ENCODE measurements around the gene E2F4.

The E2F4 gene

GRCh38 chr16:67238806-67239470, 47.0 kb downstream of the E2F4 start:
- DNase-seq = no peak

GRCh38 chr16:67240506-67240905, 48.6 kb downstream of the E2F4 start:
- DNase-seq = no peak

- no peak for DNase-seq
Measured at GRCh38 chr16:67241008-67241900, 49.3 kb downstream of the E2F4 start.

GRCh38 chr16:67242138-67242730, 50.3 kb downstream of the E2F4 start:
- no peak for DNase-seq

- DNase-seq = no peak
Measured at GRCh38 chr16:67243481-67243880, 51.5 kb downstream of the E2F4 start.

- peak; percentile 73 to 78 for DNase-seq
Measured at GRCh38 chr16:67244387-67245185, 52.6 kb downstream of the E2F4 start.

GRCh38 chr16:67245186-67245585, 53.2 kb downstream of the E2F4 start:
- DNase-seq = no peak

GRCh38 chr16:67245674-67246080, 53.7 kb downstream of the E2F4 start:
- no peak for DNase-seq

GRCh38 chr16:67246081-67246755, 54.3 kb downstream of the E2F4 start:
- DNase-seq = no peak

- peak; percentile 32 to 44 for DNase-seq
Measured at GRCh38 chr16:67246756-67247191, 54.8 kb downstream of the E2F4 start.

- DNase-seq = peak; percentile 93
Measured at GRCh38 chr16:67247192-67248072, 55.5 kb downstream of the E2F4 start, which contains the start of gene FHOD1. Gene FHOD1 (minus strand): TSS chr16:67247481. CDS start chr16:67247410, 71 bp downstream.

GRCh38 chr16:67248073-67248400, 56.1 kb downstream of the E2F4 start:
- no peak for DNase-seq

Measured in activated CD4-positive, alpha-beta T cell treated with anti-CD3 and anti-CD28 coated beads, Interleukin-2, amount 50 U/mL, for 4 hours (primary cell).